ENCODE data around the gene PATE4.

Gene PATE4, protein sequence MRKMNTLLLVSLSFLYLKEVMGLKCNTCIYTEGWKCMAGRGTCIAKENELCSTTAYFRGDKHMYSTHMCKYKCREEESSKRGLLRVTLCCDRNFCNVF

DNA sequence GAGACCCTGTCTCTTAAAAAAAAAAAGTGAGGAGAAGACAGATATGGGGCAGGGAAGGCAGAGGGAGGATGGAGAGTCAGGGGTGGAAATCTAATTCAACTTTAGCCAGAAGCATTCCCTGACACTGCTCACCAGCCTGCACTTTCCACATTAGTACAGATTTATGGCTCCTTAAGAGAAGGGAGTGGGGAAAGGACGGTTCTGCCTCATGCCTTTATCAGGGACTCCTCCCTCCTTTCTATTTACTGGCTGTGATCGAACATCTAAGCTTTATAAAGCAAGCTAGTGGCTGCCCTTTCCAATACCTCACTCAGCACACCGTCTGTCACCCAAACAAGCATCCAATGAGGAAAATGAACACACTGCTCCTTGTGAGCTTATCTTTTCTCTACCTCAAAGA lies at the start of gene PATE4:
TSS of gene PATE4 (plus strand) at position 301 of the 400 bp plus-strand sequence. CDS start at position 345, 44 bp downstream.
- H3K36me3 ChIP-seq: no peaks in the 10 kb centered on the region
- H3K4me3 ChIP-seq (ENCODE audit: low read depth, low read length): no peak within 1 kb of the TSS
- no peak within 1 kb of the TSS for H3K27ac ChIP-seq
- H3K27me3 ChIP-seq (ENCODE audit: insufficient read depth, low read depth, severe bottlenecking): peaks cover 44% of the 10 kb centered on the region
- H3K9me3 ChIP-seq (ENCODE audit: severe bottlenecking): no peaks in the 10 kb centered on the region
- DNase-seq: no peak
- TF ChIP-seq, protein P1, sequence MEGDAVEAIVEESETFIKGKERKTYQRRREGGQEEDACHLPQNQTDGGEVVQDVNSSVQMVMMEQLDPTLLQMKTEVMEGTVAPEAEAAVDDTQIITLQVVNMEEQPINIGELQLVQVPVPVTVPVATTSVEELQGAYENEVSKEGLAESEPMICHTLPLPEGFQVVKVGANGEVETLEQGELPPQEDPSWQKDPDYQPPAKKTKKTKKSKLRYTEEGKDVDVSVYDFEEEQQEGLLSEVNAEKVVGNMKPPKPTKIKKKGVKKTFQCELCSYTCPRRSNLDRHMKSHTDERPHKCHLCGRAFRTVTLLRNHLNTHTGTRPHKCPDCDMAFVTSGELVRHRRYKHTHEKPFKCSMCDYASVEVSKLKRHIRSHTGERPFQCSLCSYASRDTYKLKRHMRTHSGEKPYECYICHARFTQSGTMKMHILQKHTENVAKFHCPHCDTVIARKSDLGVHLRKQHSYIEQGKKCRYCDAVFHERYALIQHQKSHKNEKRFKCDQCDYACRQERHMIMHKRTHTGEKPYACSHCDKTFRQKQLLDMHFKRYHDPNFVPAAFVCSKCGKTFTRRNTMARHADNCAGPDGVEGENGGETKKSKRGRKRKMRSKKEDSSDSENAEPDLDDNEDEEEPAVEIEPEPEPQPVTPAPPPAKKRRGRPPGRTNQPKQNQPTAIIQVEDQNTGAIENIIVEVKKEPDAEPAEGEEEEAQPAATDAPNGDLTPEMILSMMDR (IDR thresholded peaks at IDR 0.05; ENCODE audit: low read depth, low read length): no peak

DNA sequence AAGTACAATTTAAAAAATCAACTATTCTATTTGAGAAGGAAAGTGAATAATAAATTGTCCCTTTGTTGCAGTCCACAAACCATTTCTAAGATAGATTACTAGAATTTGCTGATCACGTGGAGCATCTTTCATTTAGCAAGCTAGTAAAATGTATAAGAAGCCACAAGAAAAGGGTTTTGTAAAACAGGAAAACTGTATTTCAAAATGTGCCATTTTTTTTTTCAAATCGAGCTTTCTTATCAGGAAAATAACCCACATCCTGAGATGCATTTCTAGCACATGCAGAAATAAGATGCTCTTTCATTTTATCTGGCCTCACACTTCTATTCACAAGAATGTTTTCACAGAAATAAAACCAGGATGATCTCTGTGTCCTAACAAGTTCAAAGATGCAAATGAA lies 48.4 kb upstream of the PATE4 start:
- TF ChIP-seq, protein P1 (IDR thresholded peaks at IDR 0.05; ENCODE audit: low read depth, low read length): no peak
- H3K36me3 ChIP-seq: no peaks in the 10 kb centered on the region
- no peak overlapping the region for H3K4me3 ChIP-seq (ENCODE audit: low read depth, low read length)
- peaks cover 21% of the 10 kb centered on the region for H3K27me3 ChIP-seq (ENCODE audit: insufficient read depth, low read depth, severe bottlenecking)
- H3K9me3 ChIP-seq (ENCODE audit: severe bottlenecking): no peaks in the 10 kb centered on the region
- no peak for DNase-seq
- H3K27ac ChIP-seq: no peak overlapping the region

DNA sequence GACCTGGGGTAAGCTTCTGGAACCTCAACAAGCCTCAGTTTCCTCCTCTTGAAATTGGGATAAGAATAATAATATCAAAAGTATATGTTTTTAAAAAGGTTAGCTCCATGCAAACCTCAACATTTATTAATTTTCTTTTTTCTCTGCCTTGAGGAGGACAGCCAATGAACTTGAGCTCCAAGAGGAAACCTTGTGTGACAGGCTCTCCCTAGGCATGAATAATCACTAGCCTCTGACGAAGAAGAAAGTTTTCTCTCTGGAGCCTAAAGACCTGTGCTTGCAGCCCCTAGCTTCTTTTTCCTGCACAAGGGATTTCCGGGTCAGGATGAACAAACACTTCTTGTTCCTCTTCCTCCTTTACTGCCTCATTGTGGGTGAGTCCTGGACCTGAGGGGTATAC lies 45.3 kb upstream of the PATE4 start, which contains the start of gene PATE3:
TSS of gene PATE3 (plus strand) at position 301 of the 400 bp plus-strand sequence. CDS start at position 326, 25 bp downstream.
- TF ChIP-seq, protein P1 (IDR thresholded peaks at IDR 0.05; ENCODE audit: low read depth, low read length): no peak
- H3K27me3 ChIP-seq (ENCODE audit: insufficient read depth, low read depth, severe bottlenecking): peaks cover 18% of the 10 kb centered on the region
- no peak for DNase-seq
- no peaks in the 10 kb centered on the region for H3K36me3 ChIP-seq
- no peak within 1 kb of the TSS for H3K27ac ChIP-seq
- no peaks in the 10 kb centered on the region for H3K9me3 ChIP-seq (ENCODE audit: severe bottlenecking)
- H3K4me3 ChIP-seq (ENCODE audit: low read depth, low read length): no peak within 1 kb of the TSS

DNA sequence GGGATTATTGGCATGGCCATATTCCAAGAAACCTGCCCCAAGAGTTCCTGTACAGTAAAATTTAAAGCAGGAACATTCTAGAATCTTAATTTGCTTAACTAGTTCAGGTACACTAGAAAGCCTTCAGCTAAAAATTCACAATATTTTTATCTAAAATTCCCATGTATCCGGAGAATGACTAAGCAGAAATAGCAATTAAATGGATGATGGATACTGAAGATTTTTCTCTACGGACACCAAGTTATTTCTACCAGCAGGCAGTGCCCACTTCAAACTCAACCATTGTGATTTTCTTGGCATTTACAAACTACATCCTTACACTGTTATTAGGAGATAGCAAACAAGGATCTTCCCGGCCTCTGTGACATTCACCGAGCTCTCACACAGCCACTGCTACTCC lies 42.3 kb upstream of the PATE4 start:
- Histone ChIP-seq H3K9me3 (ENCODE audit: severe bottlenecking) (no peaks in the 10 kb centered on the region), H3K27ac (no peak overlapping the region), H3K4me3 (ENCODE audit: low read depth, low read length) (no peak overlapping the region), H3K27me3 (ENCODE audit: insufficient read depth, low read depth, severe bottlenecking) (peaks cover 14% of the 10 kb centered on the region), H3K36me3 (no peaks in the 10 kb centered on the region)
- no peak for DNase-seq
- TF ChIP-seq, protein P1 (IDR thresholded peaks at IDR 0.05; ENCODE audit: low read depth, low read length): no peak

DNA sequence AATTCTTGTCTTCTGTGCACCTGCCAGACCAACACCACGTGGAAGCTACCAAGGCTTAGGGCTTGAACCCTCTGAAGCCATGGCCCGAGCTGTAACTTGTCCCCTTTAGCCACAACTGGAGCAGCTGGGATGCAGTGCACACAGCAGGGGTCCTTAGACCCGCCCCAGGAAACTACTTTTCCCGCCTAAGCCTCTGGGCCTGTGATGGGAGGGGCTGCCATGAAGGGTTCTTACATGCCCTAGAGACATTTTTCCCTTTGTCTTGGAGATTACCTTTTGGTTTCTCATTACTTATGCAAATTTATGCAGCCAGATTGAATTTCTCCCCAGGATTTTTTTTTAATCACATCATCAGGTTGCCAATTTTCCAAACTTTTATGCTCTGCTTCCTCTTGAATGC lies 35.5 kb upstream of the PATE4 start:
- no peak overlapping the region for H3K27ac ChIP-seq
- no peaks in the 10 kb centered on the region for H3K27me3 ChIP-seq (ENCODE audit: insufficient read depth, low read depth, severe bottlenecking)
- peaks cover 4% of the 10 kb centered on the region for H3K9me3 ChIP-seq (ENCODE audit: severe bottlenecking)
- TF ChIP-seq, protein P1 (IDR thresholded peaks at IDR 0.05; ENCODE audit: low read depth, low read length): no peak
- H3K36me3 ChIP-seq: no peaks in the 10 kb centered on the region
- no peak for DNase-seq
- H3K4me3 ChIP-seq (ENCODE audit: low read depth, low read length): no peak overlapping the region

DNA sequence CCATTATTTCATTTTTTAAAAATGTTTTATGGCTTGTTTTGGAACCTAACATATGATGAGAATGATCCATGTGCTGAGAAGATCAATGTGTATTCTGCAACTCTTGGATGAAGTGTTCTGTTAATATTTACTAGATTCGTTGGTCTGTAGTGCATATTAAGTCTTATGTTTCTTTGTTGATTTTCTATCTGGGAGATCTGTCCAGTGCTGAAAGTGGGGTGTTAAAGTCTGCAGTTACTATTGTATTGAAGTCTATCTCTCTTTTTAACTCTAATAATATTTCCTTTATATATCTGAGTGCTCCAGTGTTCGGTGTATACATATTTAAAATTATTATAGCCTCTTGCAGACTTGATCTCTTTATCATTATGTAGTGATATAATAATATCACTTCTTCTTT lies 33.3 kb upstream of the PATE4 start:
- peaks cover 7% of the 10 kb centered on the region for H3K27me3 ChIP-seq (ENCODE audit: insufficient read depth, low read depth, severe bottlenecking)
- TF ChIP-seq, protein P1 (IDR thresholded peaks at IDR 0.05; ENCODE audit: low read depth, low read length): no peak
- H3K9me3 ChIP-seq (ENCODE audit: severe bottlenecking): peaks cover 10% of the 10 kb centered on the region
- H3K36me3 ChIP-seq: no peaks in the 10 kb centered on the region
- no peak for DNase-seq
- no peak overlapping the region for H3K4me3 ChIP-seq (ENCODE audit: low read depth, low read length)
- no peak overlapping the region for H3K27ac ChIP-seq

Data from WERI-Rb-1 (cell line).